Astrocyte of the hippocampus (primary cell): ENCODE results near the gene PFDN4.
A peak's percentile ranks its signal among the peaks of the same experiment; 100 is the strongest.

Experiments
- DNase-seq: peaks from one replicate; pipeline ENCODE4 v3.0.0; 2011; ENCODE audit warnings: low read depth, low spot score

Gene PFDN4

DNA sequence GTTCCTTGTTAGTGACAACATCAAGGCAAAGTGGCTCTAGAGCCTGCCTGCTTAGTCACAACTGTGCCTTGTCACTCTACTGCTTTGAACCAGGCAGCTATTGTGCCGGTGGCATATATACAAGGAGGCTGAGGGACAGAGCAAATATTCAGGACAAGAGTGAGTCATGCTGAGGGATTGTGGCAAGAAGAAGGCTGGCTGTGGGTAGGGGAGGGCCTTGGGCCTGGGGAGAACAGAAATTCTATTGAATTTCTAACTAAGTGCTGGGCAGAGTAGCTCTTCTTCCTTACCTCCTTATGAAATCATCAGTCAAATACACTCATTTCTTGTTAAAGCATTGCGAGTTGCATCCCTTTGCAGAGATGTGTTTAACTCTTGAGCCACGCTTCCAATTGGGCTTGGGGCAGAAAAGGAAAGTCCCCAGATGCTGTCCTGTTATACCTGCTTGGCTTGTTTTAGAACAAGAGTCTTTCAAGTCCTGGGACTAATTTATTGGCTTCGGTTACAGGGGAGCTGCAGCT, 59.7 kb downstream of the PFDN4 start:
- DNase-seq: peak; percentile 87

DNA sequence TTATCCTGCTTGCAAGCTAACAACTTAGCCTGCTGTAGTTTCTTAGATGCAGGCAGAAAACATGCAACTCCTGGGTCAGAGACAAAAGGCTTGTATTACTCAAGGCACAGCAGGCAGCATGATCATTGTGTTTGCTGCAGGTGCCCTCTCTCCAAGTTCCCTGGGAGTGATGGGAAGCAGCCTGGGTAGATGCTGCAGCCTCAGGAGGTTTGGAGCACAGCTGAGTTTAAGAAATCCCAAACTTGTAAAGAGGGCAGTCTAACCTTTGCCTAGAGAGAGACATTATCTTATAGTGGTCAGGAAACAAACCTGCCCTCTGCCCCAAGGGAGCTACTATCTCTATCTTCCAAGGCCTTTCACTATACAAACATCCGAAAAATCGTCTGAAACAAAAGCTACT, 61.1 kb downstream of the PFDN4 start:
- no peak for DNase-seq
